HG03175 (cell line): ENCODE measurements around the gene SARDH.
"Not testable (repeated sequence)": the region's sequence is repeated elsewhere in the genome, so short reads cannot be mapped to it uniquely, and the experiment has no call there.

Experiments
- ATAC-seq: cut with Tn5 transposase; IDR thresholded peaks from one replicate; pipeline ENCODE4 v1.9.1; 2021; ENCODE audit warnings: mild to moderate bottlenecking, moderate library complexity; ENCODE audit not compliant: unreplicated experiment

SARDH gene

GRCh38 chr9:133777068-133777791 lies 39.1 kb upstream of the SARDH start:
- no peak for ATAC-seq

DNA sequence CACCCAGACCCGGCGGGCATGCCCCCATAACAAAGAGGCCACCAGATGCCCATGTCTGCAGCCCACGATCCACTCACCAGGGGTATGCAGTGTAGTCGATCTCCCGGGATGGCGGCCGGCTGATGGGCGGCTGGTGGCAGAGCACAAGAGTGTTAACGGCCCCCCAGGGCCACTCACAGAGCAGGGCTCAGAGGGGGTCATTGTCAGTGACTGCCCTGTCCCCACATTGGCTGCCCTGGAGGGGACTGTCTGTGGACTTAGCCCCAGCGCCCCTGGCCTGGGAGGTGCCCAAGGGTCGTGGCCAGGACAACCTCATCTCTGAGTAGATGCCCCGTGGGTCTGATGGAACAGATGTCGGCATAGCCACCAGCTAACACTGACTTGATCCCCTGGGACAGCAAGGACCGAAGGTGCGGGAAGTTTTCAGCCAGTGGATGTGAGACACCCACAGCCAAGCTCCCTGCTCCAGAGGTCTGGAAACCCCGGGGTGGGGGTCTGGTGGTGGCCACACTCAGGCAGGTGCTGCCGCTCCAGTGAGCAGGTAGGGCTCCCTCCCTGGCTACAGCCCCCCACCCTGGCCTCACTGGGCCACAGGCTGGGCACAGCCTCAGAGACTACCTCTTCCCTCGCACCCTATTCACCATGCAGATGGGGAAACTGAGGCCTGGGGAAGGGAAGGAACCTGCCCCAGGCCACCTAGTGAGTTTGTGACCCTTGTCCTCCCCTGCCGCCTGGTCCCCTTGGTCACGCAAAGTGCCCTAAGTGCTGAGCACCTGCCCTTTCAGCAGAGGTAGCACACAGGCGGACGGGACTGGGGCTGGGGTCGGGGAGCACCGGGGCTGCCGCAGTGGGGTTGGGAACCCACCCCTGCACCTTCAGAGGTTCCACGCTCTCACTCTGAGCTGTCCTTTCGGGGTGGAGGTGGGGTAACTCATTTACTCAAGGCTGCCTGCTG lies 38.1 kb upstream of the SARDH start:
- ATAC-seq = no peak

GRCh38 chr9:133775291-133775690 lies 37.1 kb upstream of the SARDH start:
- ATAC-seq = no peak

- ATAC-seq = no peak
Measured at GRCh38 chr9:133774799-133775198, 36.6 kb upstream of the SARDH start.

DNA sequence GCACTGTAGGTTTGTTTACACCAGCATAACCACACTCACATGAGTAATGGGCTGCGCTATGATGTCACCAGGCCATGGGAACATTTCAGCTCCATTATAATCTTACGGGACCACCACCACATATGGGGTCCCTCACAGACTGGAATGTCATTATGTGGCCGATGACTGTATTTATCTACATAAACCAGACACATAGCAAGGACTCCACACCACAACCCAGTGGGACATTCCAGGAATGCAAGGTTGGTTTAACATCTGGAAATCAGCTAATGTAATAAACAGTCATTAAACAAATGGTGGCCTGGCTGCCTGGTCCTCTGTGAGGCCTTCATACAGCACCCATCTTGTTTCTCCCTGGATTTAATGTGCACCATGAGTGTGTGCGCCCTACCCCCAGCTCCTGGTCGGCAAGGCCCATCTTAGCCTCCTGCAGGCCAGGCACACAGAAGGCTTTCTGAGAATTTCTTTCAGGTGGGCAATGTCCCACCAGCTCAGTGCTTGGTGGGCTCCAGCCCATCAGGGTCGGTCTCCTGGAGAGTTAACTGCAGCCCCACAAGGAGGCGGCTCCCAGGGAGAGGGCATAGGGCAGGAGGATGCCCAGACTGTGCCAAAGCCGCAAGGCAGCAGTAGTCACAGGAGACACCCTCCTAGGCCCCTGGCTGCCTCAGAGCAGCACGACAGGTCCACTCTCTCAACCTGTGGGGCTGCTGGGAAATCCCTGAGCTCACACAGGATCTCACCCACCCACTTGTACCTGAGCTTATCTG lies 35.9 kb upstream of the SARDH start:
- ATAC-seq = no peak

- ATAC-seq = no peak
Measured at GRCh38 chr9:133772581-133772980, 34.4 kb upstream of the SARDH start.

- ATAC-seq = no peak
Measured at GRCh38 chr9:133771486-133772482, 33.6 kb upstream of the SARDH start.

DNA sequence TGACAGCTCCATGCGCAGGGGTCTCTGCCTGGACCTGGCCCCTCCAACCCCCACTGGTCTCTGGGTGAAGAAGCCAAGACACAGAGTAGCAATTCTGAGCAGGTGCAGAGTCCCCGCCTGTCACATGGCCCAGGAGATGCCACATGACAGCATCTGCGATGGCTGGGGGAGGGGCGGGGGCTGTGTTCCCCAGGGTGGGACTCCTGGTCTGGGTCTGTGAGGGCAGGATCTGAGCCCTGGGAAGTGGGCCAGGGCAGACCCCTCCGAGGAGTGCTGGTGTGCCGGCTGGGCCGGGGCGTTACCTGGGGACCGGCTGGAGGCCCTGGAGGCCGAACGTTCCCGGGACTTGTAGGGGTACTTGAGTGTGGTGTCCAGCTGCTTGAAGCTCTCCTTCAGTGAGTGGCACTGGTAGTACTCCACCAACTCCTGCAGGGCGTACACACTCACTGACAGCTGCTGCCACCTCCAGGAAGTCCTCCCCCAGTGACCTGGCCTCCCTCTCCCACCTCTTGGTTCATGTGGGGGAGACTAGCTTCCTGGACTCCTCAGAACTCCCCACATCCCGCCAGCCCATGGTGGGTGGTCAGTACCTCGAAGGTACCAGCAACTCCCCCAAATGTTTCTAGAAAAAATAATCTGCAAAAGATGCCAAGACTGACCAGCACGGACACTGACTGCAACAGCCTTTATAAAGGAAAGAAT lies 32.1 kb upstream of the SARDH start:
- no peak for ATAC-seq

DNA sequence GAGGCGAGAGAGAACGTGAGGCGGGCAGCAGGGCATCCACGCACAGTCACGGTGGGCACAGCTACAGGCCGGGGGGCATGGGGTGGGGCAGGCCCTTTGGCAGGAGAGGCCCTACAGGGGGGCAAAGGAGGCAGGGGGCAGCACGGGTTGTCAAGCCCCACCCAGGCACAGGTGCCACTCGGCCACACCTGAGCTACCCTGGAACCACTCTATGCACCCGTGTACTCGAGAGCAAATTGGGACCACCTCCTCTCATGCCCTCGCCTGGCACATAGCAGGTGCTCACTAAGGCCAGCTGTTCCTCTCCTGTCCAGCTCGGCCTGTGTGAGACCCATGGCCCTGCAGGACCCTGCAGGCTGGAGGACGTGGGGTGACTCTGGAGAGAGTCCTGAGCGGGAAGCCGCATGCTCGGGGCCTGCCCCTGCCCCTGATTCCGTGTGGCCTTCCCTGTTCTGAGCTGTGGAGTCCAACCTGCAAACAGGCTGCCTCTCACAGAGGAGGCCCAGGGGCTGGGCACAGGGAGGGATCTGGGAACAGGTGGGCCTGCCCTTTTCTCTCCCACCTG lies 31.4 kb upstream of the SARDH start:
- no peak for ATAC-seq

GRCh38 chr9:133768859-133769510 lies 30.8 kb upstream of the SARDH start:
- no peak for ATAC-seq

GRCh38 chr9:133768371-133768858 lies 30.3 kb upstream of the SARDH start:
- no peak for ATAC-seq

GRCh38 chr9:133767625-133768024 lies 29.5 kb upstream of the SARDH start:
- no peak for ATAC-seq

DNA sequence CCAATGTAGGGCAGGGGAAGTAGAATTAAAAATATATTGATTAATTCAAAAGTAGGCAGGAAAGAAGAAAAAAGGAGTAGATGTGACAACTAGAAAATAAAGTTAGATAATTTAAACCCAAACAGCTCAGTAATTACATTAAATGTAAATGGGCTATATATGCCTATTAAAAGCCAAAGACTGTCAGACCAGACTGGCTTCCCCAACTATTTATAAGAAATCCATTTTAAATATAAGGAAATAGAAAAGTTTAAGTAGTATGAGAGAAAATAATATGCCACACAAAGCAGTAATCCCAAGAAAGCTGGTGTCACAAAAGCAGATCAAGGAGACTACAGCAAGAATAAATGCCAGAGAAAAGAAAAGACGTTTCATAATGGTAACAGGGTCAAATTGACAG lies 28.9 kb upstream of the SARDH start:
- no peak for ATAC-seq

- not testable (repeated sequence) for ATAC-seq
Measured at GRCh38 chr9:133766234-133766633, 28.1 kb upstream of the SARDH start.

GRCh38 chr9:133763272-133764183 lies 25.4 kb upstream of the SARDH start:
- no peak for ATAC-seq

DNA sequence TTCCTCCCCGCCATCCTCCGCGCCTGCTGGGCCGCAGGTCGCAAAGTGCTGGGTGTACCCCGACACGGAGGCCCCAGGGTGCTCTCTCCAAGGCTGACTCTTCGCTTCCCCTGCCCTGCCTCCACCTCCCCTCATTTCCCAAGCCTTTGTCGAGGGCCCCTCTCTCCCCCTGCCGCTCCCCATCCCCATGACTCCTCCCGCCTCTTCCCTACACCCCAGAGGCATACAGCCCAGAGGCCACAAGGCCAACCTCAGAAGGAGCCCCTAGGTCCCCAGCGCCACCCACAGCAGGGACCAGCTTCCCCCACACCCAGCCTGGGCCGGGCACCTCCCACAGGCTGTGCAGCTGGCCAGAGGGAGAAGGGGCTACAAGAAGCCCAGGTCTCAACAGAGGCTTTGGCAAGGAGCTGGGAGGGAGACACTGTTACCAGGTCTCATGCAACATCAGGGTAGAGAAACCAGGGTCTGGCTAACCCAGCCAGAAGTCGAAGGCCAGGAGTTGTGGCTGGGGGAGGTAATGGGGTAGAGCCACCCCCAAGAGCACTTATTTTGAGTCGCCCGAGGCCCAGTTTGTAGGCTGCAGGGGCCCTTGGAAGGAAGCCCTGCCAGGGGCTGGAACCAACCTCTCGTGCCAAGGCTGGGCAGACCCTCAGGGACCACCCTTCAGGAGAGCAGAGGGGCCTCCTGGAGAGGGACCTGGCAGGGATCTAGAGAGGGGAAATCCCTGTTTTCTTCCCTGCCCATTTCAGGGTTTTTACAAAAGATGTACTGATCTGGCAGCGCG lies 24.5 kb upstream of the SARDH start:
- ATAC-seq = no peak
